Lower leg skin (tissue), 4 donors: ENCODE results near the gene TTR. TPM values are rescaled to one million over a fixed set of nuclear protein-coding genes. Genes with fewer than 3 reads are reported as not detected.

ENCODE experiments used
- DNase-seq, 2 donors: peaks; one replicate each; pipeline ENCODE4 v3.0.0-alpha.2; 2019; ENCODE audit warnings: low spot score in 2 of 2
- H3K4me3 ChIP-seq: fragments of 200-600 bp; sonication (generic); 2 replicates; pipeline ENCODE4 v1.5.1; 2017; ENCODE audit warnings: mild to moderate bottlenecking, low read depth; ENCODE audit not compliant: poor library complexity, severe bottlenecking
- POLR2A ChIP-seq, 2 donors: fragments of 450-650 bp; IDR thresholded peaks; one replicate each; pipeline ENCODE4 v1.6.1; 2016 to 2017; ENCODE audit warnings: antibody characterized with exemption in 2 of 2, mild to moderate bottlenecking in 1 of 2, moderate library complexity in 1 of 2
- WGBS, 2 donors: methylation state at CpG; one replicate each; pipeline ENCODE4 v1.1.5; 2018; 5-methylcytosine and 5-hydroxymethylcytosine counted together
- intact Hi-C: fragments of 100-400 bp; cut with DNase I; formaldehyde crosslinking; loops from one replicate; pipeline ENCODE4 v1.15.0; 2023; ENCODE audit warnings: low total_unique reads
- total RNA-seq, 4 donors: library from RNA; depleted of rRNA; stranded (reverse); fragments of >200 nt; gene quantifications; one replicate each; pipeline ENCODE4 v1.1.0, GENCODE V29; 2016
- TF ChIP-seq, protein P1 (sequence below), 3 donors: fragments of 450-650 bp; IDR thresholded peaks; one replicate each; pipeline ENCODE4 v1.5.1; 2016; ENCODE audit warnings: antibody characterized with exemption in 3 of 3, mild to moderate bottlenecking in 3 of 3, moderate library complexity in 2 of 3

The TTR gene
- total RNA-seq, 4 donors from 2014 or later, result not detected

DNA sequence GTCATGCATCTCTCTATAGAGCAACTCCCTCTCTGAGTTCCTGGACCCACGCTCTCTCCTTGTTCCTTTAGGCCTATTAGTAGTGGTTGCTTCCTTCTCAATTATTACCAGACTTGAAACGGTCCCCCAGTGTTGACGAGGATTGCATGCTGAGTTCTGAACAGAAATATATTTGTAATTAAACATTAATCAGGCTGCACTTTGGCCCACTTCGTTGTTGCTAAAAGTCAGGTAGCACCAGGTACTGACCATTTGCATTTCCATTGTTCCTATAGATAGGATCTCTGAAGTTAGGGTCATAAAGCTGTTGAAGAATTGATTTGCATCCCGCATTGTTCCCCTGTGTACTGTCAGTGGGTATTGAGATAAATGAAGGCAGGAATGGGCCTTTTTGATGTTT lies 36.9 kb upstream of the TTR start:
- WGBS, 2 donors, result 76 to 79% methylated on average over 5 of the region's 5 CpGs
- intact Hi-C loops, result loop anchor here (10.0 kb wide), 1 partner anchor 170 kb away; no protein-coding TSS in a partner anchor
- TF ChIP-seq POLR2A (IDR thresholded peaks at IDR 0.05), result no peak
- TF ChIP-seq, protein P1, sequence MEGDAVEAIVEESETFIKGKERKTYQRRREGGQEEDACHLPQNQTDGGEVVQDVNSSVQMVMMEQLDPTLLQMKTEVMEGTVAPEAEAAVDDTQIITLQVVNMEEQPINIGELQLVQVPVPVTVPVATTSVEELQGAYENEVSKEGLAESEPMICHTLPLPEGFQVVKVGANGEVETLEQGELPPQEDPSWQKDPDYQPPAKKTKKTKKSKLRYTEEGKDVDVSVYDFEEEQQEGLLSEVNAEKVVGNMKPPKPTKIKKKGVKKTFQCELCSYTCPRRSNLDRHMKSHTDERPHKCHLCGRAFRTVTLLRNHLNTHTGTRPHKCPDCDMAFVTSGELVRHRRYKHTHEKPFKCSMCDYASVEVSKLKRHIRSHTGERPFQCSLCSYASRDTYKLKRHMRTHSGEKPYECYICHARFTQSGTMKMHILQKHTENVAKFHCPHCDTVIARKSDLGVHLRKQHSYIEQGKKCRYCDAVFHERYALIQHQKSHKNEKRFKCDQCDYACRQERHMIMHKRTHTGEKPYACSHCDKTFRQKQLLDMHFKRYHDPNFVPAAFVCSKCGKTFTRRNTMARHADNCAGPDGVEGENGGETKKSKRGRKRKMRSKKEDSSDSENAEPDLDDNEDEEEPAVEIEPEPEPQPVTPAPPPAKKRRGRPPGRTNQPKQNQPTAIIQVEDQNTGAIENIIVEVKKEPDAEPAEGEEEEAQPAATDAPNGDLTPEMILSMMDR (IDR thresholded peaks at IDR 0.05), result no peak
- H3K4me3 ChIP-seq, result no peak overlapping the region
- no peak for DNase-seq

DNA sequence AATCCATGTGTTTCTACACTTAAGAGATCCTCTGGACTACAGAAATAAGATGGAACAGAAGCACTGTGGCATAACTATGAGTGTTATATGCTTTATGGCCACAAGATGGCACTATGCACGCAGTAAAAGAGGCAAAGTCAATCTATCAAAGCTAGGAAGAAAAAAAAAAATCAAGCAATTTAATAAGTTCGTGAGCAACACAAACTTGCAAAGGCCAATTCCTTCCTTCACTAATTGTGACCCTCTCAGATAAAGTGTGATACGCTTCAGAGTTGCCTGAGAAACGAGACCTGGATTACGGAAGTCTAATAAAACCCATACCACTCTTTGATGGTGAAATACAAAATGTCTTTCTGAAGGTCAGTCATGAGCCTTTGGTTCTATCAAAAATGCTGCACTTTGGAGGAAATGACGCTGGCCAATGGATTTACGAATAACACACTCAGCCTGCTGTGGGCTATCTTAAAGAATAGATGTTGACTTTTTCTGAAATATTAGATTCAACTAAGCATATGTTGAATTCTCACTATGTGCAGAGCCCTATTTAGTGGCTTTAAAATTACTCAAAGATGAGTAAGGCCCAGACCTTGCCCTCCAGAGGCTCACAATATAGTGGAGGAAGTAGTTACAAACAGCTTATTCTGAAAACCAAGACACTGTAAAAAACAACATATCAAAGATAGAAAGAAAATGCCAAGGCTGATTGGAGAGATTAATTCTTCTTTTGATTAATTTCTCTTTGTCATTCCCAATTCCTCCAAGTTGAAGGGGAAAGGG lies 35.5 kb upstream of the TTR start:
- TF ChIP-seq, protein P1 (IDR thresholded peaks at IDR 0.05), result no peak
- TF ChIP-seq POLR2A (IDR thresholded peaks at IDR 0.05), result no peak
- no peak overlapping the region for H3K4me3 ChIP-seq
- 21 to 22% methylated on average over 7 of the region's 7 CpGs for WGBS, 2 donors
- no peak for DNase-seq
- intact Hi-C loops, result loop anchor here (10.0 kb wide), 1 partner anchor 169 kb away; no protein-coding TSS in a partner anchor

GRCh38 chr18:31557446-31557845 lies 34.2 kb upstream of the TTR start:
- no peak overlapping the region for H3K4me3 ChIP-seq
- intact Hi-C loops, result loop anchor here (10.0 kb wide), 1 partner anchor 167 kb away; no protein-coding TSS in a partner anchor
- no peak for DNase-seq
- TF ChIP-seq, protein P1 (IDR thresholded peaks at IDR 0.05), result no peak
- TF ChIP-seq POLR2A (IDR thresholded peaks at IDR 0.05), result no peak
- 97% methylated on average over 3 of the region's 3 CpGs for WGBS, 2 donors

- WGBS, 2 donors, result 72 to 77% methylated on average over 9 of the region's 9 CpGs
- intact Hi-C loops, result loop anchor here (10.0 kb wide), 1 partner anchor 166 kb away; no protein-coding TSS in a partner anchor
- no peak for TF ChIP-seq POLR2A (IDR thresholded peaks at IDR 0.05)
- TF ChIP-seq, protein P1 (IDR thresholded peaks at IDR 0.05), result no peak
- DNase-seq, result no peak
- no peak overlapping the region for H3K4me3 ChIP-seq
Observed at GRCh38 chr18:31558567-31558966, 33.1 kb upstream of the TTR start.

DNA sequence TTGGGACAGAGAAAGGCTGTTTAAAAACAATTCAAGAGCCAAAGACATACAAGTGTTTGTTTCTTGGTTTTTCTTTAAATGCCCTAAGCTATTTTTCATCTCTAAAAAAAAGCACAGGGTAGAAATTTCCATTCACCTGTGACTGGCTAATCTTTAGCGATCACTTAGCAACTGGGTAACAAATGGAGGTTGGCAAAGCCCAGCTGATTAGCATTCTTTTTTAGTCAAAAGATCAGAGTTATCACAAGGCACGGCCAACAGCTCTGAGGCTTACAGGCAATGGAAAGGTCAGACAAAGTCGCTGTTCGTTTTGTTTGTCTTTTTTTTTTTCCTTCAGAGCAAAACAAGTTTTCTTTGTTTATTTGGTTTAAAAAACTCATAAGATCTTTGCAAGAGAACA lies 29.0 kb upstream of the TTR start:
- no peak for DNase-seq
- 36 to 44% methylated on average over 4 of the region's 4 CpGs for WGBS, 2 donors
- intact Hi-C loops, result loop anchor here (10.0 kb wide), 1 partner anchor 252 kb away; no protein-coding TSS in a partner anchor
- H3K4me3 ChIP-seq, result no peak overlapping the region
- no peak for TF ChIP-seq POLR2A (IDR thresholded peaks at IDR 0.05)
- TF ChIP-seq, protein P1 (IDR thresholded peaks at IDR 0.05), result no peak
